ENCODE data around the gene PEX26. TPM values are rescaled to one million over a fixed set of nuclear protein-coding genes. Genes with fewer than 3 reads are reported as not detected.

The PEX26 gene
- total RNA-seq, 2 experiments from 2014 or later: 17.6 to 43.5 TPM

DNA sequence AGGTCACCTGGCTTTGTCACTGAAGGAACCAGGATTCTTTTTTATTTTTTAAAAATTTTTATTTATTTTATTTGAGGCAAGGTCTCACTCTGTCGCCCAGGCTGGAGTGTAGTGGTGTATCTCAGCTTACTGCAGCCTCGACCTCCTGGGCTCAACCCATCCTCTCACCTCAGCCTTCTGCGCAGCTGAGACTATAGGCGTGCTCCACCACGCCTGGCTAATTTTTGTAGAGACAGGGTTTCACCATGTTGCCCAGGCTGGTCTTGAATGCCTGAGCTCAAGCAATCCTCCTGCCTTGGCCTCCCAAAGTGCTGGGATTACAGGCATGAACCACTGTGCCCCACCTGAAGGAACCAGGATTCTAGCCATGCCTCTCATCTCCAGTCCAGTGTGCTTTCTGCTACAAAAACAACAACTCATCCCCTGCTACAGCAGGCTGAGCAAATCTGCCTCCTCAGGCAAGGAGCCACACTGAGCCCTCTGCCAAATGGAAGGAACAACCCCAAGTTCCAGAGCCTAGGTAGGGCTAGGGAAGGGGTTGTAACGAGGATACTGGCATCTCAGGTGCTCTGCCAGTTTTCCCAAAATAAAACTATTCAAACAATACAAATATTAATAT is 2.6 kb upstream of the PEX26 start:
- no TSS peak for BruUV-seq (replicated peaks)

DNA sequence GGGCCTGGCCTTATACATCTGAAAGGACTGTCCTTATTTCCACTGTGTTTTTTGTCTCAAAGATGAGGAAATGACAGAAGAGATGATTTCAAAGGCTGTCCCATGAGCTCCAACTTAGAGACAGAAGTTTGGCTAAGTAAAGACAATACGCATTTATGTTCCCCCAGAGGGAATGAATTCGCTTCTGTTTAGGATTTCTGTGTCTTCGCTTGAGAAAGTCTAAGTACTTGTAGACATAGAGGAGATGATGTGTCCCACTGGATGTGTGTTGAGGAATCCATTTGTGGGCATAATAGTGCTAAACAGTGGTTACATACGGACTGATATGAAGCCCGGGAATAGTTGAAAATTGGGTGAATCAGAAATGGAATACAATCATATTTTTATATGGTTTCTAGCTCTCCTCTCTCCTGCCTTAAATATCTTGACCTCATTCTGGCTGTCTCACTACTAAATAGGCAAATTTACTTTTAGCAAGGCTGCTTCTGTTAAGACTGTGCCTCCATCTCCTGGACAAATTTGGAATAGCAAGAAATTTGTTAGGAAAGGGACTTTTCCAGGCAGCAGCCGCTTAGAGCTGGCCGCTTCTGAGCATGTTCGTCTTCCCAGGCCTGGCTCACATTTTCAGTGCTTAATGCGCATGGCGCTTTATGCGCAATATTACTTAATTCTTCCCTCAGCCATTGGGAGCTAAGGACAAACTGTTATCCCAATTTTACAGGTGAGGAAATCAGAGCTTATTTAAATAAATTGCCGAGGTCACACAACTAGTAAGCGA is 1.9 kb upstream of the PEX26 start:
- intact Hi-C loops (cut with micrococcal nuclease; ENCODE audit: unreplicated experiment): loop anchor here (1.0 to 5.0 kb wide), 8 partner anchors 51 to 1371 kb away; partner anchors contain the start of genes BCL2L13, C22orf39 and MICAL3
- peak overlapping the region; percentile 85 for H3K4me2 ChIP-seq (ENCODE audit: low read length)
- peak overlapping the region; percentile 87 for H3K4me3 ChIP-seq (ENCODE audit: low read depth, low read length, poor library complexity, severe bottlenecking)
- H3K9me3 ChIP-seq (ENCODE audit: low read length): no peaks in the 10 kb centered on the region
- BruUV-seq (replicated peaks): no TSS peak
- POLR2A ChIA-PET: interaction anchor here (0.5 to 2.4 kb wide), 22 partner anchors 10 to 335 kb away, joined by 3 to 12 read pairs (median 4); no protein-coding TSS in a partner anchor
- peak; percentile 90 for DNase-seq (ENCODE audit: low spot score)
- no peaks in the 10 kb centered on the region for H3K9me2 ChIP-seq (ENCODE audit: insufficient read depth, low read length)
- H3K4me1 ChIP-seq (ENCODE audit: insufficient read depth, low read length, poor library complexity, severe bottlenecking): peaks cover 74% of the 10 kb centered on the region
- peak overlapping the region; percentile 76 for H3K27ac ChIP-seq (ENCODE audit: low read depth, low read length, poor library complexity, severe bottlenecking)
- no peak for TF ChIP-seq EZH2phosphoT487 (IDR thresholded peaks at IDR 0.05; ENCODE audit: borderline replicate concordance, low read depth, low read length)
- TF ChIP-seq, protein P1, sequence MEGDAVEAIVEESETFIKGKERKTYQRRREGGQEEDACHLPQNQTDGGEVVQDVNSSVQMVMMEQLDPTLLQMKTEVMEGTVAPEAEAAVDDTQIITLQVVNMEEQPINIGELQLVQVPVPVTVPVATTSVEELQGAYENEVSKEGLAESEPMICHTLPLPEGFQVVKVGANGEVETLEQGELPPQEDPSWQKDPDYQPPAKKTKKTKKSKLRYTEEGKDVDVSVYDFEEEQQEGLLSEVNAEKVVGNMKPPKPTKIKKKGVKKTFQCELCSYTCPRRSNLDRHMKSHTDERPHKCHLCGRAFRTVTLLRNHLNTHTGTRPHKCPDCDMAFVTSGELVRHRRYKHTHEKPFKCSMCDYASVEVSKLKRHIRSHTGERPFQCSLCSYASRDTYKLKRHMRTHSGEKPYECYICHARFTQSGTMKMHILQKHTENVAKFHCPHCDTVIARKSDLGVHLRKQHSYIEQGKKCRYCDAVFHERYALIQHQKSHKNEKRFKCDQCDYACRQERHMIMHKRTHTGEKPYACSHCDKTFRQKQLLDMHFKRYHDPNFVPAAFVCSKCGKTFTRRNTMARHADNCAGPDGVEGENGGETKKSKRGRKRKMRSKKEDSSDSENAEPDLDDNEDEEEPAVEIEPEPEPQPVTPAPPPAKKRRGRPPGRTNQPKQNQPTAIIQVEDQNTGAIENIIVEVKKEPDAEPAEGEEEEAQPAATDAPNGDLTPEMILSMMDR (conservative IDR thresholded peaks at IDR 0.05; ENCODE audit: low read length): peak; percentile 97
- H2AFZ ChIP-seq (ENCODE audit: low read length): peak overlapping the region; percentile 51
- H4K20me1 ChIP-seq (ENCODE audit: insufficient read depth, low read length): no peaks in the 10 kb centered on the region
- peaks cover 20% of the 10 kb centered on the region for H3K36me3 ChIP-seq (ENCODE audit: insufficient read depth, low read length)
- H3K79me2 ChIP-seq (ENCODE audit: insufficient read depth, low read depth, low read length): peaks cover 62% of the 10 kb centered on the region
- CTCF ChIA-PET (ENCODE audit: unreplicated experiment): interaction anchor here (0.6 to 1.7 kb wide), 14 partner anchors 11 to 907 kb away, joined by 3 to 9 read pairs (median 4); no protein-coding TSS in a partner anchor

More for the DNA sequence above, 2.6 kb upstream of the PEX26 start:
- Histone ChIP-seq H3K79me2 (ENCODE audit: insufficient read depth, low read depth, low read length) (peaks cover 63% of the 10 kb centered on the region), H3K4me1 (ENCODE audit: insufficient read depth, low read length, poor library complexity, severe bottlenecking) (peaks cover 81% of the 10 kb centered on the region), H3K4me2 (ENCODE audit: low read length) (peak overlapping the region; percentile 85), H3K27ac (ENCODE audit: low read depth, low read length, poor library complexity, severe bottlenecking) (peak overlapping the region; percentile 76), H4K20me1 (ENCODE audit: insufficient read depth, low read length) (no peaks in the 10 kb centered on the region), H3K9me3 (ENCODE audit: low read length) (no peaks in the 10 kb centered on the region), H3K36me3 (ENCODE audit: insufficient read depth, low read length) (peaks cover 13% of the 10 kb centered on the region), H3K4me3 (ENCODE audit: low read depth, low read length, poor library complexity, severe bottlenecking) (peak overlapping the region; percentile 87), H3K9me2 (ENCODE audit: insufficient read depth, low read length) (no peaks in the 10 kb centered on the region), H2AFZ (ENCODE audit: low read length) (peak overlapping the region; percentile 51; the same call in 1 of the 2 replicates)
- ChIA-PET POLR2A (interaction anchor here (0.5 to 2.4 kb wide), 13 partner anchors 10 to 289 kb away, joined by 3 to 8 read pairs (median 4); no protein-coding TSS in a partner anchor), CTCF (ENCODE audit: unreplicated experiment) (interaction anchor here (0.8 to 1.7 kb wide), 9 partner anchors 10 to 277 kb away, joined by 3 to 9 read pairs (median 6); no protein-coding TSS in a partner anchor)
- intact Hi-C loops (cut with micrococcal nuclease; ENCODE audit: unreplicated experiment): loop anchor here (5.0 kb wide), 2 partner anchors 438 to 1372 kb away; partner anchors contain the start of genes BCL2L13 and C22orf39
- peak; percentile 24 for DNase-seq (ENCODE audit: low spot score)
- no peak for TF ChIP-seq EZH2phosphoT487 (IDR thresholded peaks at IDR 0.05; ENCODE audit: borderline replicate concordance, low read depth, low read length)

DNA sequence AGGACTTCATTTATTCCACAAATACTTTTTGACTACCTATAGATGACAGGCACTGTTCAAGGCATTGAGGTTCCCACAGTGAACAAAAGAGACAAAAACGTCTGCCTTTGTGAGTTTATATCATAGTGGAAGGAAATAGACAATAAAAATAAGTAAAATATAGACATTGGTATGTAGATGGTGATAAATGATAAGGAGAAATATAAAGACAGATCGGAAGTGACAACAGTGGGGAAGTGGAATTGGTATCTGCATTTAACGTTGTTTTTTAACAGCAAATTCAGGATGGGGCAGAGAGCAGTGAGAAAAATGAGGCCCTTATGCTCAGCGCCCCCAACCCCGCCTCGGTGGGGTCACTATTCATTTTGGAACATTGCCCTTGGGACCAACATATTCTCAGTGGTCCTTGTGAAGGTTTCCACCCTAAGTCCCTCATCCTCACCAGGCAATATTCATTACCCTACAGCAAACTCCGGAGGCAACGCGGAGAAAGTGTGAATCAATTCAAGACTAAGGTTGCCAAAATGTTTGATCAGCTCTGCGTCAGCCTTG is 627 bp upstream of the PEX26 start:
- peak overlapping the region; percentile 87 for H3K4me3 ChIP-seq (ENCODE audit: low read depth, low read length, poor library complexity, severe bottlenecking)
- intact Hi-C loops (cut with micrococcal nuclease; ENCODE audit: unreplicated experiment): loop anchor here (2.0 to 5.0 kb wide), 5 partner anchors 52 to 1370 kb away; partner anchors contain the start of genes BCL2L13, C22orf39 and MICAL3
- TF ChIP-seq, protein P1 (conservative IDR thresholded peaks at IDR 0.05; ENCODE audit: low read length): no peak
- no peak for TF ChIP-seq EZH2phosphoT487 (IDR thresholded peaks at IDR 0.05; ENCODE audit: borderline replicate concordance, low read depth, low read length)
- H3K36me3 ChIP-seq (ENCODE audit: insufficient read depth, low read length): peaks cover 33% of the 10 kb centered on the region
- no peak for DNase-seq (ENCODE audit: low spot score)
- H4K20me1 ChIP-seq (ENCODE audit: insufficient read depth, low read length): no peaks in the 10 kb centered on the region
- BruUV-seq (replicated peaks): TSS peak; percentile 87
- ChIA-PET CTCF (ENCODE audit: unreplicated experiment) (no interaction called here), POLR2A (interaction anchor here (0.8 to 2.4 kb wide), 15 partner anchors 8 to 279 kb away, joined by 3 to 12 read pairs (median 3); no protein-coding TSS in a partner anchor)
- no peaks in the 10 kb centered on the region for H3K9me3 ChIP-seq (ENCODE audit: low read length)
- peak overlapping the region; percentile 40; the same call in 1 of the 2 replicates for H2AFZ ChIP-seq (ENCODE audit: low read length)
- H3K27ac ChIP-seq (ENCODE audit: low read depth, low read length, poor library complexity, severe bottlenecking): peak overlapping the region; percentile 76
- peaks cover 62% of the 10 kb centered on the region for H3K4me1 ChIP-seq (ENCODE audit: insufficient read depth, low read length, poor library complexity, severe bottlenecking)
- peaks cover 72% of the 10 kb centered on the region for H3K79me2 ChIP-seq (ENCODE audit: insufficient read depth, low read depth, low read length)
- H3K4me2 ChIP-seq (ENCODE audit: low read length): peak overlapping the region; percentile 85
- no peaks in the 10 kb centered on the region for H3K9me2 ChIP-seq (ENCODE audit: insufficient read depth, low read length)
